ENCODE measurements around the gene MAPKAPK2. TPM values are rescaled to one million over a fixed set of nuclear protein-coding genes. Genes with fewer than 3 reads are reported as not detected.

Gene MAPKAPK2
- polyA plus RNA-seq, 3 donors, result 1.6 to 56.9 (median 2.2) TPM

DNA sequence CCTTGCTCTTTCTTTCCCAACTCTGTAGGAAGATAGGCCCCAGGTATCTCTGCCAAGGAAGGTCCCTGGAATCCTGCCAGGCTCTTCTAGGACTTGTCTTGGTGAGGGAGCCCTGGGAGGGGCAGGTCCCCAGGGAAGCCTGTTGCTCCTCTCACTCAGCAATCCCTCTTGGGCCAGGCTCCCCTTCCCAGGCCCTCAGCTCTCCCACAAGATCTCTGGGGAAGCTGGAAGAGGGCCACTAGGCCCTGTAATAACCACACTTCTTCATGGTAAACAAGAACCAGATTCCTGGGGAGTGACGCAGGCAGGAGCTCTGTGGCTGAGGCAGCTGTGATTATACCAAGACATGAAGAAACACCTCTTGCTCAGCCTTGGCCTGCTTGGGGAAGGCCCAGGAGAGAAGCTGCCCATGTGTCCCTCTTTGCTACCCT is 9.9 kb upstream of the MAPKAPK2 start:
- peaks cover 22 to 33% (median 28%) of the 10 kb centered on the region in 3 donors for H3K27me3 Mint-ChIP-seq (ENCODE audit: low read depth in 3 of 3)
- Histone ChIP-seq H3K27me3 (ENCODE audit: control insufficient read depth in 2 of 2, insufficient read depth in 2 of 2, low read length in 2 of 2) (peaks cover 7 to 12% of the 10 kb centered on the region in 2 donors), H3K4me2 (replicated peaks; ENCODE audit: extremely low read depth, low read length, poor library complexity, severe bottlenecking) (no peak overlapping the region), H2AFZ (ENCODE audit: insufficient read depth, low read depth, low read length, poor library complexity, severe bottlenecking) (no peak overlapping the region), H3K9ac (ENCODE audit: insufficient read depth, low read length, poor library complexity, severe bottlenecking) (no peak overlapping the region), H3K4me1 (ENCODE audit: control insufficient read depth in 1 of 2, insufficient read depth in 2 of 2, low read length in 2 of 2) (peaks cover 36 to 38% of the 10 kb centered on the region in 2 donors), H3K36me3 (replicated peaks in 1 of 2; ENCODE audit: control insufficient read depth in 1 of 2, insufficient read depth in 2 of 2, low read length in 2 of 2) (no peaks in the 10 kb centered on the region), H3K79me2 (ENCODE audit: insufficient read depth, low read length) (no peaks in the 10 kb centered on the region), H4K20me1 (ENCODE audit: insufficient read depth, low read length) (peaks cover 51% of the 10 kb centered on the region), H3K9me3 (replicated peaks in 1 of 2; ENCODE audit: control insufficient read depth in 1 of 2, insufficient read depth in 1 of 2, low read length in 2 of 2) (no peaks in the 10 kb centered on the region), H3K4me3 (replicated peaks in 1 of 3; ENCODE audit: low read depth in 2 of 3, low read length in 3 of 3) (no peak overlapping the region), H3K27ac (ENCODE audit: low read depth in 1 of 2, low read length in 2 of 2) (no peak overlapping the region)
- H3K4me1 Mint-ChIP-seq, result peaks cover 9% of the 10 kb centered on the region
- peaks cover 7% of the 10 kb centered on the region in 2 donors for H3K36me3 Mint-ChIP-seq
- H3K4me3 Mint-ChIP-seq, result peak overlapping the region in 1 of 2 donors; percentile 75
- DNase-seq, result no peak
- peaks cover 0 to 2% (median 0%) of the 10 kb centered on the region in 7 donors for H3K9me3 Mint-ChIP-seq
- TF ChIP-seq, protein P1, sequence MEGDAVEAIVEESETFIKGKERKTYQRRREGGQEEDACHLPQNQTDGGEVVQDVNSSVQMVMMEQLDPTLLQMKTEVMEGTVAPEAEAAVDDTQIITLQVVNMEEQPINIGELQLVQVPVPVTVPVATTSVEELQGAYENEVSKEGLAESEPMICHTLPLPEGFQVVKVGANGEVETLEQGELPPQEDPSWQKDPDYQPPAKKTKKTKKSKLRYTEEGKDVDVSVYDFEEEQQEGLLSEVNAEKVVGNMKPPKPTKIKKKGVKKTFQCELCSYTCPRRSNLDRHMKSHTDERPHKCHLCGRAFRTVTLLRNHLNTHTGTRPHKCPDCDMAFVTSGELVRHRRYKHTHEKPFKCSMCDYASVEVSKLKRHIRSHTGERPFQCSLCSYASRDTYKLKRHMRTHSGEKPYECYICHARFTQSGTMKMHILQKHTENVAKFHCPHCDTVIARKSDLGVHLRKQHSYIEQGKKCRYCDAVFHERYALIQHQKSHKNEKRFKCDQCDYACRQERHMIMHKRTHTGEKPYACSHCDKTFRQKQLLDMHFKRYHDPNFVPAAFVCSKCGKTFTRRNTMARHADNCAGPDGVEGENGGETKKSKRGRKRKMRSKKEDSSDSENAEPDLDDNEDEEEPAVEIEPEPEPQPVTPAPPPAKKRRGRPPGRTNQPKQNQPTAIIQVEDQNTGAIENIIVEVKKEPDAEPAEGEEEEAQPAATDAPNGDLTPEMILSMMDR (IDR thresholded peaks at IDR 0.05), result no peak
- 67% methylated on average over 1 of the region's 1 CpG for WGBS (ENCODE audit: insufficient coverage)
- peak overlapping the region in 1 of 7 donors; percentile 11 for H3K27ac Mint-ChIP-seq
- intact Hi-C loops (cut with micrococcal nuclease), result no loop called here

DNA sequence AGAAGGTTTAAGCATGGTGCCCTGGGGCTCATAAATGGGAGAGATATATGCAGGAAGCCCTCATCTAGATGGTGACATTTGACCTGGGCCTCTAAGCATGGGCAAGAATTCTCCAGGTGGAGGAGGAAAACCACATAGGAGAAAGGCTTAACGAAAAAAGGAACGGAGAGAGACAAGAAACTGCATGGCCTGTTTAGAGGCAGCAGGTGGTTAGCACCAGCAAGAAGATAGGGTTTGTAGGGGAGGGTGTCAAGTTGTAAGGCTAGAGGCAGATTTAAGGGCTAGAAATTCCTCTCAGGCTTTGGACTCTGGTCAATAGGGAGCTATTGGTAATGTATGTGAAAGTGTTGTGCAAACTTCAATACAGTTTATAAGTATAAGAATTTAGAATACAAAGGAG is 8.2 kb upstream of the MAPKAPK2 start:
- Histone ChIP-seq H3K4me1 (ENCODE audit: control insufficient read depth in 1 of 2, insufficient read depth in 2 of 2, low read length in 2 of 2) (peaks cover 51 to 55% of the 10 kb centered on the region in 2 donors), H3K9me3 (replicated peaks in 1 of 2; ENCODE audit: control insufficient read depth in 1 of 2, insufficient read depth in 1 of 2, low read length in 2 of 2) (no peaks in the 10 kb centered on the region), H3K27ac (ENCODE audit: low read depth in 1 of 2, low read length in 2 of 2) (no peak overlapping the region), H3K27me3 (ENCODE audit: control insufficient read depth in 2 of 2, insufficient read depth in 2 of 2, low read length in 2 of 2) (peaks cover 4 to 5% of the 10 kb centered on the region in 2 donors), H3K79me2 (ENCODE audit: insufficient read depth, low read length) (no peaks in the 10 kb centered on the region), H3K4me2 (replicated peaks; ENCODE audit: extremely low read depth, low read length, poor library complexity, severe bottlenecking) (no peak overlapping the region), H4K20me1 (ENCODE audit: insufficient read depth, low read length) (peaks cover 63% of the 10 kb centered on the region), H3K4me3 (replicated peaks in 1 of 3; ENCODE audit: low read depth in 2 of 3, low read length in 3 of 3) (no peak overlapping the region), H3K36me3 (replicated peaks in 1 of 2; ENCODE audit: control insufficient read depth in 1 of 2, insufficient read depth in 2 of 2, low read length in 2 of 2) (no peaks in the 10 kb centered on the region), H2AFZ (ENCODE audit: insufficient read depth, low read depth, low read length, poor library complexity, severe bottlenecking) (no peak overlapping the region), H3K9ac (ENCODE audit: insufficient read depth, low read length, poor library complexity, severe bottlenecking) (no peak overlapping the region)
- Mint-ChIP-seq H3K27ac (no peak overlapping the region), H3K9me3 (peaks cover 0 to 2% (median 0%) of the 10 kb centered on the region in 7 donors), H3K36me3 (peaks cover 7% of the 10 kb centered on the region in 2 donors), H3K4me1 (peaks cover 17% of the 10 kb centered on the region), H3K27me3 (ENCODE audit: low read depth in 3 of 3) (peaks cover 15 to 22% (median 21%) of the 10 kb centered on the region in 3 donors), H3K4me3 (no peak overlapping the region)
- 5% methylated on average over 2 of the region's 2 CpGs for WGBS (ENCODE audit: insufficient coverage)
- TF ChIP-seq, protein P1 (IDR thresholded peaks at IDR 0.05), result no peak
- intact Hi-C loops (cut with micrococcal nuclease), result no loop called here
- no peak for DNase-seq

All from CD14-positive monocyte (primary cell).